HG03469 (cell line): ENCODE data around the gene GBP4.
"Not testable (repeated sequence)": the region's sequence is repeated elsewhere in the genome, so short reads cannot be mapped to it uniquely, and the experiment has no call there.

ENCODE experiments used
- ATAC-seq: cut with Tn5 transposase; IDR thresholded peaks from one replicate; pipeline ENCODE4 v1.9.1; 2021; ENCODE audit warnings: mild to moderate bottlenecking, moderate library complexity, moderate number of reproducible peaks; ENCODE audit not compliant: unreplicated experiment

GBP4 gene, protein sequence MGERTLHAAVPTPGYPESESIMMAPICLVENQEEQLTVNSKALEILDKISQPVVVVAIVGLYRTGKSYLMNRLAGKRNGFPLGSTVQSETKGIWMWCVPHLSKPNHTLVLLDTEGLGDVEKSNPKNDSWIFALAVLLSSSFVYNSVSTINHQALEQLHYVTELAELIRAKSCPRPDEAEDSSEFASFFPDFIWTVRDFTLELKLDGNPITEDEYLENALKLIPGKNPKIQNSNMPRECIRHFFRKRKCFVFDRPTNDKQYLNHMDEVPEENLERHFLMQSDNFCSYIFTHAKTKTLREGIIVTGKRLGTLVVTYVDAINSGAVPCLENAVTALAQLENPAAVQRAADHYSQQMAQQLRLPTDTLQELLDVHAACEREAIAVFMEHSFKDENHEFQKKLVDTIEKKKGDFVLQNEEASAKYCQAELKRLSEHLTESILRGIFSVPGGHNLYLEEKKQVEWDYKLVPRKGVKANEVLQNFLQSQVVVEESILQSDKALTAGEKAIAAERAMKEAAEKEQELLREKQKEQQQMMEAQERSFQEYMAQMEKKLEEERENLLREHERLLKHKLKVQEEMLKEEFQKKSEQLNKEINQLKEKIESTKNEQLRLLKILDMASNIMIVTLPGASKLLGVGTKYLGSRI

DNA sequence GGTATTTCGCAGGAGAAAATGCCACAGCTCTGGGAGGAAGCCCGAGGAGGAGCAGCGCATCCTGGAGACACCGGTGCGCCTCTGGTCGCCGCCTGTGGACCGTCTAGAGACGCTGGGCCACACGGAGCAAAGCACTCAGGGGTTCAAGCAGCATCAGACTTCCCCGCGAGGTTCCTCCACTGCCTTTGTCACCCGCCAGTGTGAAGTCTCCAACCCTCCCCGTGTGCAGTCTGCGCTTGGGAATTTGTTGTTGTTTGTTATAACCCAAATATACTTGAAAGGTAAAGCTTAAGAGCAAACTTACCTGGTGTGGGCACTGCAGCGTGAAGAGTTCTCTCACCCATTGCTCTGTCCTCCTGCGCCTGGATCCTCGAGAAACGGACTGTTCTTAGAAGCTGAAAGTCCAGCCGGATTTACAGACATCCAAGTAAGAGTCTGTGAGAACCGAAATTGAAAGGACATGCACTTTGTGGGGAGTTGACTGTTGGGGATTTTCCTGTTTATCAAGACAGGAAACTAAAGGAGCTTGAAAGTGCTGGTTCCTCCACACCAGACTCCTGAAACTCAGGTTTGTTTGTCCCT is at the start of gene GBP4:
GBP4 (minus strand) TSS at position 452 of the 582 bp plus-strand sequence; CDS start at position 344, 108 bp downstream.
- ATAC-seq, result no peak

DNA sequence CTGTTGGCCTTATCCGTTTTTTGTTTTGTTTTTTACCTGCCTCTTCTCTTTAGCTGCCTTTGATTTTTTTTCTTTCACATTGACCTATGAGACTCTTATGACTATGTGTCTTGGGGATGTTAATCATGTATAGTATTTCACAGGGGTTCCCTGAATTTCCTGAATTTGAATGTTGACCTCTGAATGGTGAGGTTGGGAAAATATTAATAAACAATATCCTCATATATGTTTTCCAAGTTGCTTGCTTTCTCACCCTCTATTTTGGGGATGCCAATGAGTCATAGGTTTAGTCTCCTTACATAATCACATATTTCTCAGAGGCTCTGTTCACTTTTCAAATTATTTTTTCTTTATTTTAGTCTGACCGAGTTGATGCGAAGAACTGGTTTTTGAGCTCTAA is 44.3 kb upstream of the GBP4 start:
- no peak for ATAC-seq

DNA sequence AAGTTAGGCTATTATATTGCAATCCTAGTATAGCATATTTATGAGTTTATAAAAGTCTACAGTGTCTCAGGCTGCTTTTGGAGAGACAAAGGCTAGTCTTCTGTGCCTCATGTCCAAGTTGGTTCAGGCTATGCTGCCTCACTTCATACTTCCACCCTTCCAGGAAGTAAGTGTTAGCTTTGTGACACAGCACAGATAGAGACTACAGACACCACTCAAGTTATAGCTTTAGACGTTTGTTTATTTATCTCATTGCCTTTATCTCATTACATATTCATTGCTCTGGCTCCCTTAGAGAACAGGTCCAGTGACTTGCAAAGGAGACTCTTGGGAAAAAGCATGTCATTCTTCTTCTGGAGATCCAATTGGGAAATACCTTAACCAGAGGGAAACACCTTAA is 22.6 kb upstream of the GBP4 start:
- no peak for ATAC-seq

DNA sequence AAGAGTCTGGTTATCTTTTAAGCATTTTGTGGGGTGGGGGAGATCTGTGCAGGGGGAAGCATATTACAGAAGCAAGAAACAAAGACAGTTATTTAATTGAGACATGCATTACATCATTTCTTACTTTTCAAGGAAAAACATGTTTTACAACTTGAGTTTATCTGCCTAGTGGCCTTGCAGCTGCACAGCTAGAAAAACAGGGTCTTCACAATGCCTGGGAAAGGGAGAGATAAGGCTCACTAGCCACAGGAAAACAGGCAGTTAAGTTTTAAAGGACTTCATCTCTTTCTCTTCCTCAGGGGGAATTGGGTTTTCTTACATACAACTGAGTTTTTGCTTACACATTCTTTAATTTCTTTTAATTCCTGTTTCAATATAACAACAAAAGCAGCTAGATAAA is 21.1 kb upstream of the GBP4 start:
- not testable (repeated sequence) for ATAC-seq

DNA sequence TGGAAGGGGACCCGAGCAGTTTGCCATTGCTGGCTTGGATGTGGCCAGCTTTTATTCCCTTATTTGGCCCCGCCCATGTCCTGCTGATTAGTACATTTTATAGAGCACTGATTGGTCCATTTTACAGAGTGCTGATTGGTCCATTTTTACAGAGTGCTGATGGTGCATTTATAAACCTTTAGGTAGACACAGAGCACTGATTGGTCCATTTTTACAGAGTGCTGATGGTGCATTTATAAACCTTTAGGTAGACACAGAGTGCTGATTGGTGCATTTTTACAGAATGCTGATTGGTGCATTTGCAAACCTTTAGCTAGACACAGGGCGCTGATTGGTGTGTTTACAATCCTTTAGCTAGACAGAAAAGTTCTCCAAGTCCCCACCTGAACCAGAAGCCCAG is 20.2 kb upstream of the GBP4 start:
- not testable (repeated sequence) for ATAC-seq

DNA sequence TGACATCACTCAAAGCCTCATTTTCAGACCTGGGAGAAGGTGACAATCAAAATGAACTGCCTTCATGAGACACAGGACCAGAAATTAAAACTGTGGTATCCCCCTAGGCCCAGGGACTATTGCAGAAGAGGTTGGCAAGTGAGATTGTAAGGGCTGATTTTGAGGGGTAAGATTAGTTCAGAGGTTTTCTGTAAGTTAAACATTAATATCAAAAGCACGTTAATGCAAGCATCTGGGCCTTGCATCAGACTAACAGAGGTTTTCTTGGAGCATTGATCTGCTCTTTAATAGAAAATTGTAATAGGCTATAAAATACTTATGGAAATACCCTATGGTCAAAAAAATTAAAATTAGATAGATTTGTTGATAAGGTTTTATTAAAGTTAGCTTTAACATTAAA is 14.6 kb upstream of the GBP4 start:
- ATAC-seq, result no peak

DNA sequence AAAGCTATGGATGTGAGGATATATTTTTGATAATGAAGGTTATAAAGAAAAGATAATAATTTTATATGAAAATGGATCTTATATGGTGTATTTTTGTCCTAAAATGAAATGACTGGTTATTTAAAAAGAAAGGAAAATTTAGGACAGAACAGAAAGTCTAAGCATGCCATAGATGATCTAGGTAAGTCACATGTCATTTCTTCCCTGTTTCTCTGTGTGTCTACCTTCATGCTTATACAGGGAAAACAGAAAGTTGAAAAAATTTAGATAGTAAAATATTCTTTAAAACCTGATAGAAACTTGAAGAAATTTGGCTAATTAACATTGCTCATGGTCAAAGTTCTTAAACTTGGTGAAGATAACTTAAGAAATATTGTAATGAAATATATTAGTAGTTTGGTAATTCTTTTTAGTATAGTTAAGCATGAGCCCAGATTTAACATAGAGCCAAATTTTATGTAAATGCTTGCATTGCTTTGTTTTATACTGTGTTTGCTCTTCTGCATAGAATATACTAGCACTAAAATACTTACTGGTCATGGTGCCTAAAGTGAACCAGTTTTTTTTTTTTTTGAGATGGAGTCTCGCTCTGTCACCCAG is 12.4 kb upstream of the GBP4 start:
- no peak for ATAC-seq

DNA sequence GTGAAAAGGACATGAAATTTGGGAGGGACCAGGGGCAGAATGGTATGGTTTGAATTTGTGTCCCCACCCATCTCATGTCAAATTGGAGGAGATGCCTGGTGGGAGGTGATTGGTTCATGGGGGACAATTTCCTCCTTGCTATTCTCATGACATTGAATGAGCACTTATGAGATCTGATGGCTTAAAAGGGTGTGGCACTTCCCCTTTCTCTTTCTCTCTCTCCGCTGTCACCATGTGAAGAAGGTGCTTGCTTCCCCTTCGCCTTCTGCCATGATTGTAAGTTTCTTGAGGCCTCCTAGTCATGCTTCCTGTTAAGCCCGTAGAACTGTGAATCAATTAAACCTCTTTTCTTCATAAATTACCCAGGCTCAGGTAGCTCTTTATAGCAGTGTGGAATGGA is 7.6 kb upstream of the GBP4 start:
- no peak for ATAC-seq

DNA sequence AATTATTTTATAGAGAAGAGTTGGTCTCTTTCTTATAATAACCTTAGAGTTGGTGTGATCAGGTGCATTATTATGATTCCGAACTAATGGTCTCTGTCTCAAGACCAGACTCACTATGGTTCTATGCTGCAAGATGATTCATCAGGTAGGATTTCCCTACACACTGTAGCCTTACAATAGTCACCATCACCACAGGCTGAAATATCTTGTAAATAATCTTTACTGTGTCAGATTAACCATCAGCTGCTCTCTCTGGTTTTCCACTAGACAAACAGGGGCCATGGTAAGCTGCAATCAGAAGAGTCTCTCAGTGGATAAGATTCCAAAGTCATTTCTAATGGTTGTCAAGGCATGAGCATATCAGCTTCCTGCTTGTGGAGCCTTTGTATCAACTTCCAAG is 4.4 kb upstream of the GBP4 start:
- no peak for ATAC-seq

DNA sequence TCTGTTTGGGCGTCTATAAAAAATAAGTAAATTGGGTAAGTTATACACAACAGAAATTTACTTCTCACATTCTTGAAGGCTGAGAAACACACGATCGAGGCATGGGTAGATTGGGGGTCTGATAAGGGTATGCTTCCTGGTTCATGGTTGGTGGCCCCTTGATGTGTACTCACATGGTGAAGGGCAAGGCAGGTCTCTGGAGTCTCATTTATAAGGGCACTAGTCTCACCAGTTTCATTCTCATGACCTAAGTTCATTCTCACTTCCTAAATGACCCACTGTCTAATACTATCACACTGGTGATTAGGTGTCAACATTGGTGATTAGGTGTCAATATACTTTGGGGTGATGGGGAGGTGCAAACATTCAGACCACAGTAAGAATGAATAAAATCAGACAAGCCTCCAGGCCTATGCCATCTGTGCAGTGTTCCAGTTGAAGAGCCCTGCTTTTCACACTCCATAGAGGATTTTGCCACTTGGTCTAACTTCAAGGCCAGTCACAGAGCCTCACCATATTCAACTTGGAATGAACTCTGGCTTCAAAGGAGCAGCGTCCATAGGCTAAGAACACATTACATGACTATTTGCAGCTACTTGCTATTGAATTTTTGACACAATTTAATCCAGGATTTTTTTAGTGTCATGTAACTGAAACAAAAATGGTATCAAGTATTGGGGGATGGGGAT is 2.5 kb upstream of the GBP4 start:
- peak; percentile 82 for ATAC-seq

DNA sequence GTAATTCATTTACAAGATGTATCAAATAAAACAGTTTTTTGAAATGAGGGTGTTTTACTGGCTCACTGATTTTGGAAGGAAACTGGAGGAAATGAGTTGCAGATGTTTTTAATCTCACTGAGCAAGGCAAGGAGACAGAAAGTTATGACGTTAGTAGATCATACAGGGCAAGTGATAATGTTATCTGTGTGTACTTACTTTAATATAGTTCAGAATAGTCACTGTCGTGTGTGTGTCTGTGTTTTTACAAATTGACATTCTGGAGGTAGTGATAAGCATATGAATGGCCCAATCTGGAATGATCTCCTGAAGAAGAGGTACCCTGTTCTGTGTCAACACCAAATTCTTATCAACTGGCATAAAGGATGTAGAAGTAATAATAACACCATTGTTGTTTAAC is 1.9 kb upstream of the GBP4 start:
- no peak for ATAC-seq

DNA sequence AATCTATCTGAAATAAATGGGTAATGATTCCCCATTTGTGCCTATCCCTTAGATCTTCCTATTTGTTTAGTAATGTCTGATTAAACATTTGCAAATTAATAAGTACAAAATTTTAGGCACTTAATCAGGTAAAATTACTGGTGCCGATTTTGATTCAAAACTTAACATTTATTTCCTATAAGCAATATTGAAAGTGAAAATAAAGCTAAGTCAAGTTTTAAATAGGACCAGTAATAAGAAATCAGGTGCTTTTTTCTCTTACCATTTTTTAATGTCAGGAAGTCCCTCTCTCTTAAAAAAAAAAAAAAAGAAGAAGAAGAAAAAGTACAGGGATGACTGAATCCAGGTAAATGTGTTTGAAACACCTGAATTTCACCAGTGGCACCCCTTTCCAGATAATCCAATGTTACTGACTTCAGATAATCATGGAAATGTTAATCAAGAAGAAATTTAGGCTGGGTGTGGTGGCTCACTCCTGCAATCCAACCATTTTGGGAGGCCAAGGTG is 836 bp upstream of the GBP4 start:
- no peak for ATAC-seq

DNA sequence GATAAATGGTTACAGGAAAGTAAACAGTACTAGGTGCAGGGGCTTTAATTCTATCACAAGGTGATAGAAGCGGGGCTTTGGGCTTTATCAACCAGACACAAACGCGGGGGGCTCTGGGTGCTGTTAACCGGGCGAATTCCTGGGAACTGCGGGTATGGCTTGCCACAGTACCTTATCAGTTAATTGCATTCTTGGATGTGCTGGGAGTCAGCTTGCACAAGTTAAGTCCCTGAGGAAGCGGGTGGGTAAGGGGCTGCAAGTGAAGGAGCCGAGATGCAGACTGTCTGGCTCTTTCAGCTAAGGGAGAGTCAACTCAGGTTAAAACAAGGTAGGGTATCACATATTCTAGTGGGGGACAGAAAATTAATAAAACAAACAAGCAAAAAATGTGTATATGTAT is 661 bp downstream of the GBP4 start:
- ATAC-seq, result no peak

DNA sequence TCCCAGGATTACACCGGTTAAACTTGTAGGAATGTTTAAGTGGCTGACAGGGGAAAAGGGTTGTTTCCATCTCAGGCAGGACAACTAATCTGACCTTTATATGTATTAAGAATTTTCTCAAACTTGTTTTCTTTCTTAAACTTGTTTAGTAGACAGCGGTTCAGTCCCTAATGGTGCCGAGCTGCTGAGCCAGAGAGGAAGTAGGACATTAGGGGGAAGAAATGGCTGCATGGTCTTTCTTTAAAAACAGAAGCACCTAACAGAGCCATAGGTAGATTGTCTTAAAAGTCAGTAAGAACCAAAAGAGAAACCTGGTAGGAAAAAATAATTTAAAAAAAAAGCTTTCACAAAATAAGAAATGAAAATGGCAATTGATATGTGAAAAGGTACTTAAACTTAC is 3.3 kb downstream of the GBP4 start:
- ATAC-seq, result no peak

DNA sequence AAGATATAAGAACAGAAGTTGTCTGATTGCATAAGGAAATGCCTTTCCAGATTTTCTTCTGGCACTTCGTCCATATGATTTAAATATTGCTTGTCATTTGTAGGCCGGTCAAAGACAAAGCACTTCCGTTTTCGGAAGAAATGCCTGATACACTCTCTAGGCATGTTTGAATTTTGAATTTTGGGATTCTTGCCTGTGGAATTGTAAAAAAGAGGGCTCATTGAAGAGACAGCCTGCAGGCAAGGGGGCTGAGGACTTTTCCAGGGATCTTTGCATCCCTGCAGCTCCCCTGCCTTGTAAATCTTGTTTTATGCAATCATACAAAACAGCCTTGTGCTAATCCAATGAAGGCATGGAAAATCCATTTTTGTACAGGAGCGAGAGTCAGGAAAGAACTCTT is 7.4 kb downstream of the GBP4 start:
- no peak for ATAC-seq

DNA sequence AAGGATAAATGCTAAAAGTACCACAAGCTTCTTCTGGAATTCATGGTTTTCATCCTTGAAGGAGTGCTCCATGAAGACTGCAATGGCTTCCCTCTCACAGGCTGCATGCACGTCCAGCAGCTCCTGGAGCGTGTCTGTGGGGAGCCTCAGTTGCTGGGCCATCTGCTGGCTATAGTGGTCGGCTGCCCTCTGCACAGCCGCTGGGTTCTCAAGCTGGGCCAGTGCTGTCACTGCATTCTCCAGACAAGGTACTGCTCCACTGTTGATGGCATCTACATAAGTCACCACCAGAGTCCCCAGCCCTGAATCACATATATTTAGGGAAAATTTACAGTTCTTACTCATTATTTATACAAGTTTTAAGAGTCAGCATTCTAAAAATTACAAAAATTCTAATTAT is 8.7 kb downstream of the GBP4 start:
- ATAC-seq, result no peak

DNA sequence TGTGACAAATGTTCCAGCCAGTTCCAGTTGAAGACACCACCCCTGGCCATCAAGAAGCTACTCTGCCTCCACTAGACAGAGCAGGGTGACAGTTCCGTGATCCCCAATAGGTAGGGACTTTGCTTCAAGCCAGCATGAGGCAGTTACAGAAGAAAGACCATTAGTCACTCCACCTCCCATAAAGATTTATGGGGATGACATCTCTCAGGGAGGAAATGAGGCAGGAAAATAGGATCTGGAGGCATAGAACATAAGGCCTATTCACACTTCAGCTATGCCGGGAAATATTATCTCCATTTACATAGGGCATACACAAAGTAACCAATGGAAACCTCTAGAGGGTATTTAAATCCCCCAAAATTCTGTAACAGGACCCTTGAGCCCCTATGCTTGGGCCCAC is 19.4 kb downstream of the GBP4 start:
- ATAC-seq, result no peak

DNA sequence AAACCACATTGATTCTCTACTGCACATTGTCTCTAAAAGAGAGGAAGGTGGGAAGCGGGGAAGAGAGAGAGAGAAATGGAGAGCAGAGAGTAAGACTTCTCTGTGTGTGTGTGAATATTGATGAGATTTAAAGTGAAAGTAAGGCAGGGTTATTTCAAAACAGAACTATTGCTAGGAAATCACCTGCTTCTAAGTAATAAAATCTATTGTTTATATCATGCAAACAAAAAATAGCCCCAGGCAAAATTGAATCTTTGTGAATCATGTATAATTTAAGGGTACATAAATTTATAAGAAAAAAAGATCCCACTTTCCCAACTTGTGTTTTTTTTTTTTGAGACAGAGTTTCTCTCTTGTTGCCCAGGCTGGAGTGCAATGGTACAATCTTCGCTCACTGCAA is 21.8 kb downstream of the GBP4 start:
- ATAC-seq, result no peak

DNA sequence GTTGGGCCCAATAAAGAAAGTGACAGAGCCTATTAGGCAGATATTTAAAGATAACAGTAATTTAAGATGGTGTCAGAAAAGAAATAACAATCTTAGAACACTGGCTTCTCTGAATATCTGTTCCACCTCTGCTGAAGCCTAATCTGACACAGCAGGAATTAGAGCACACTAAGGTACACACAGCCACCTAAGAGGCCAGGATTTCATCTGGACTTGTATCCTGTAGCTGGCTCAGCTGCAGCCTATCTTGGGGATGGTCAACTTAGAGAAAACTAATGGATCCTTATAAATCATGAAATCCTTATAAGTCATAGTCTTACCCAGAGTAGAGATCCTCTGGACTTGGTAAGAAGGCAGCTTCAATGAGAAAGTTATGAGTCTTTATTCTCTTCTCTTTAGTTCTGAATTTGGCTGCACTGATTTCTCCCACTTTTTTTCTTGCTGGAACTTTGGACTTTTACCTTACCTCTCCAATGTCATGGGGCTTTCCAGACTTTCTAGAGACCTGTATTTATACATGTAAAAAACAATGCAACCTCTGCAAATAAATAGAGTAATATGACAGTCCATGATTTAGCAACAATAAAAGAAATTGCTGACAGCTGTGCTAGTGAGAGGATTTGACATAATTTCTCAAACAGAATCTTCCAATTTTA is 23.0 kb downstream of the GBP4 start, which contains the start of gene GBP7:
GBP7 (minus strand) TSS at position 403 of the 656 bp plus-strand sequence. CDS start 4,068 bp downstream, outside the sequence.
- no peak for ATAC-seq

DNA sequence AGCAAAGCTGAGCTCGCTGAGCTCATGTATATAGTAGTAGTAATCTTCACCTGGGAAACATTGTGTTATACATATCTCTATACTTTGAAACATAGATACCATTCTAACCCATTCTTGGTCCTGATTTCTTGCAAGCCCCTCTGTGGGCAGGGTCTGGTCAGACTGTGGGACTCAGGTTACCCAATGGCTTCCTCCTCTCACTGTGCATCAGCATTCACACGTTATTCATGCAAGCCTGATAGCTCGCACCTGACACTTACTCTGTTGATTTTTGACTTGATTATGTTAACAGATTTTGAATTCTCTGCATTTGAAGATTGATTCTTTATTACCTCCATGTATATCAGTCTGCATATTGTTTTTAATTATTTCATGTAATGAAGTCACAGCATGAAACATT is 24.3 kb downstream of the GBP4 start:
- no peak for ATAC-seq
